Measurements from ENCODE around the gene CUL4A.

Gene CUL4A

GRCh38 chr13:113315992-113316391, 106.6 kb downstream of the CUL4A start:
- no peaks in the 10 kb centered on the region for H3K9me3 ChIP-seq (ENCODE audit: insufficient read depth, low read length)
- H3K9ac ChIP-seq (ENCODE audit: low read length): no peak overlapping the region
- H3K79me2 ChIP-seq (ENCODE audit: low read length): no peaks in the 10 kb centered on the region
- no peak overlapping the region for H3K27ac ChIP-seq (ENCODE audit: low read length)
- peaks cover 24% of the 10 kb centered on the region for H3K36me3 ChIP-seq (replicated peaks; ENCODE audit: low read depth, low read length)
- H3K4me2 ChIP-seq (ENCODE audit: low read length): no peak overlapping the region
- no peak overlapping the region for H2AFZ ChIP-seq (ENCODE audit: low read depth, low read length)
- H3K27me3 ChIP-seq (ENCODE audit: low read depth, low read length): no peaks in the 10 kb centered on the region
- H4K20me1 ChIP-seq (ENCODE audit: insufficient read depth, low read length): 0 out of 2 replicates have a peak, but pooled peaks cover 9% of the 10 kb centered on the region
- no peak overlapping the region for H3K4me3 ChIP-seq (ENCODE audit: low read length)
- no peak for TF ChIP-seq EZH2phosphoT487 (IDR thresholded peaks at IDR 0.05; ENCODE audit: low read depth)
- no peak for TF ChIP-seq CTCF (IDR thresholded peaks at IDR 0.05; ENCODE audit: low read depth, low read length)
- peaks cover 6% of the 10 kb centered on the region for H3K4me1 ChIP-seq (ENCODE audit: low read length)

Measured in OCI-LY3 (cell line).